ENCODE measurements around the gene CDC25B.
A peak's percentile ranks its signal among the peaks of the same experiment; 100 is the strongest.

Gene CDC25B

GRCh38 chr20:3803854-3804253, 7.7 kb downstream of the CDC25B start:
- no peak for DNase-seq (ENCODE audit: low read depth in 2 of 2)

- DNase-seq (ENCODE audit: low read depth in 2 of 2): no peak
Measured at GRCh38 chr20:3804254-3804751, 8.2 kb downstream of the CDC25B start.

- no peak for DNase-seq (ENCODE audit: low read depth in 2 of 2)
Measured at GRCh38 chr20:3804781-3805180, 8.7 kb downstream of the CDC25B start.

- no peak for DNase-seq (ENCODE audit: low read depth in 2 of 2)
Measured at GRCh38 chr20:3808544-3808943, 12.4 kb downstream of the CDC25B start.

- peak; percentile 85 to 91 for DNase-seq (ENCODE audit: low read depth in 2 of 2)
Measured at GRCh38 chr20:3811467-3812258, 15.6 kb downstream of the CDC25B start.

- no peak for DNase-seq (ENCODE audit: low read depth in 2 of 2)
Measured at GRCh38 chr20:3812259-3812681, 16.2 kb downstream of the CDC25B start.

GRCh38 chr20:3812975-3813847, 17.1 kb downstream of the CDC25B start:
- no peak for DNase-seq (ENCODE audit: low read depth in 2 of 2)

- DNase-seq (ENCODE audit: low read depth in 2 of 2): no peak
Measured at GRCh38 chr20:3813848-3814581, 17.9 kb downstream of the CDC25B start.

- DNase-seq (ENCODE audit: low read depth in 2 of 2): no peak
Measured at GRCh38 chr20:3814928-3815495, 18.9 kb downstream of the CDC25B start.

GRCh38 chr20:3815703-3816315, 19.7 kb downstream of the CDC25B start:
- peak in 1 of 2 donors; percentile 15 for DNase-seq (ENCODE audit: low read depth in 2 of 2)

GRCh38 chr20:3818155-3819151, 22.3 kb downstream of the CDC25B start:
- DNase-seq (ENCODE audit: low read depth in 2 of 2): no peak

GRCh38 chr20:3819411-3820047, 23.4 kb downstream of the CDC25B start:
- no peak for DNase-seq (ENCODE audit: low read depth in 2 of 2)

GRCh38 chr20:3820048-3820900, 24.2 kb downstream of the CDC25B start, which contains the start of gene AP5S1:
Gene AP5S1 (plus strand): TSS chr20:3820547. CDS start chr20:3822118, 1,571 bp downstream.
- peak; percentile 82 to 83 for DNase-seq (ENCODE audit: low read depth in 2 of 2)

GRCh38 chr20:3820901-3821727, 25.0 kb downstream of the CDC25B start:
- no peak for DNase-seq (ENCODE audit: low read depth in 2 of 2)

- DNase-seq (ENCODE audit: low read depth in 2 of 2): no peak
Measured at GRCh38 chr20:3821996-3822395, 25.9 kb downstream of the CDC25B start.

GRCh38 chr20:3823881-3824280, 27.8 kb downstream of the CDC25B start:
- DNase-seq (ENCODE audit: low read depth in 2 of 2): no peak

- DNase-seq (ENCODE audit: low read depth in 2 of 2): no peak
Measured at GRCh38 chr20:3825526-3825925, 29.4 kb downstream of the CDC25B start.

Measured in stimulated activated CD8-positive, alpha-beta memory T cell treated with anti-CD3 and anti-CD28 coated beads, Interleukin-15, amount 100 ng/mL, for 4 hours (primary cell).